ENCODE data around the gene HOXB6.

HOXB6 gene

DNA sequence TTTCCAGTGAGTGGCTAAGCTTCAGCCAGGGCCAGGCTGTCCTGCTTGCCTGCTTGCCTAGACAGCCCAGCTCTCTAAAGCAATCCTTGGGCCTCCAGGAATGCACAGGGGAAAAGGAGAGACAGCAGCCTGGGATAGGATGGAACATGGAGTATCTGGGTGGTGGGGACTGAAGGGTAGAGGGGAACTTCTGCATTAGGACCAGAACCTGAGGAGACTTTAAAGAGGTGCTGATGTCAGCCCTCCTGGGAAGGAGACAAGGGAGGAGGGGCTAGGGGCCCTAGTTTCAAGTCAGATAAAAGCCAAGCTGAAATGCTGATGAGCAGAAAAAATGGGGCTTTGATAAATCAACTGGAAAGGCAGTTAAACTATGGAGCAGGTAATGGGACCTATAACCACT lies 4.2 kb upstream of the HOXB6 start:
- DNase-seq (ENCODE audit: low spot score), result no peak

- DNase-seq (ENCODE audit: low spot score), result no peak
These were observed 3.7 kb upstream of the HOXB6 start for GRCh38 chr17:48608494-48608834.

- no peak for DNase-seq (ENCODE audit: low spot score)
These were observed 2.3 kb upstream of the HOXB6 start for GRCh38 chr17:48606892-48607614.

GRCh38 chr17:48605991-48606891 lies 1.5 kb upstream of the HOXB6 start:
- DNase-seq (ENCODE audit: low spot score), result no peak

GRCh38 chr17:48605409-48605919 lies 678 bp upstream of the HOXB6 start:
- DNase-seq (ENCODE audit: low spot score), result no peak

DNA sequence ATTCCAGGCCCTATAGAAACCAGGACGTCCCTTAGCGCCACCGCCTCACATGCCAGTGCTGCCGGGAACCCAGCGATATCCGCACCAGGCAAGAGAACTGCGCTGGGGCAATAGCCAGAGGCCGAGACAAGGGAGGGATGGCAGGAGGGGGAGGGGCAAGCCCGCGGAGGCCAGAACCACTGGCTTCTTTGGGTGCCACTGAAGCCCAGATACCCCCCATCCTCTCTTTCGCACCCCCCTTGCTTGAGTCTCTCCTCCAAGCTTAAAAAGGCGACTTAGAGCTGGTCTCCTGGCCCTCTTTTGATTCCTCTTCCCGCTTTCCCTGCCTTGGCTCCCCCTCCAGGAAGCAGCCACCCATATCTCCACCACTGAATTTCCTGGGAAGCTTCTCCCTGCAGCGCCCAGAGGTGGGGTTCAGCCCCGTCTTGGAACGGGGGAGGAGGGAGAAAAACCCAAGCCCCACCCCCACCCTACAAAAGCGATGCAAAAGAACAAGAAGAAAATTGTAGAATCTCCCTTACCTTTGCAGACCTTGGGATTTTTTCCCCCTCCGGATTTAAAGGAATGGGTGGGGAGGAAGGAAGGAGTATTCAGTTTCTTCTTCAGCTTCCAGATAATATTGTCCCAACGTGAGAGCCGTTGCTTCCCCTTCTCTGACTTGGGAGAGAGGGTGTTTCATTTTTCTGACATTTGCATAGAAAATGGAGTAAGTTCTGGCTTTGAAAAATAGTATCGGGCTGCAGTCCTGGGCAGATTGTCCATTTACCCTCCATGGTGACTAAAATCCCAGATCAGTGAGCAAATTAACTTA lies 622 bp downstream of the HOXB6 start:
- DNase-seq (ENCODE audit: low spot score), result no peak

DNA sequence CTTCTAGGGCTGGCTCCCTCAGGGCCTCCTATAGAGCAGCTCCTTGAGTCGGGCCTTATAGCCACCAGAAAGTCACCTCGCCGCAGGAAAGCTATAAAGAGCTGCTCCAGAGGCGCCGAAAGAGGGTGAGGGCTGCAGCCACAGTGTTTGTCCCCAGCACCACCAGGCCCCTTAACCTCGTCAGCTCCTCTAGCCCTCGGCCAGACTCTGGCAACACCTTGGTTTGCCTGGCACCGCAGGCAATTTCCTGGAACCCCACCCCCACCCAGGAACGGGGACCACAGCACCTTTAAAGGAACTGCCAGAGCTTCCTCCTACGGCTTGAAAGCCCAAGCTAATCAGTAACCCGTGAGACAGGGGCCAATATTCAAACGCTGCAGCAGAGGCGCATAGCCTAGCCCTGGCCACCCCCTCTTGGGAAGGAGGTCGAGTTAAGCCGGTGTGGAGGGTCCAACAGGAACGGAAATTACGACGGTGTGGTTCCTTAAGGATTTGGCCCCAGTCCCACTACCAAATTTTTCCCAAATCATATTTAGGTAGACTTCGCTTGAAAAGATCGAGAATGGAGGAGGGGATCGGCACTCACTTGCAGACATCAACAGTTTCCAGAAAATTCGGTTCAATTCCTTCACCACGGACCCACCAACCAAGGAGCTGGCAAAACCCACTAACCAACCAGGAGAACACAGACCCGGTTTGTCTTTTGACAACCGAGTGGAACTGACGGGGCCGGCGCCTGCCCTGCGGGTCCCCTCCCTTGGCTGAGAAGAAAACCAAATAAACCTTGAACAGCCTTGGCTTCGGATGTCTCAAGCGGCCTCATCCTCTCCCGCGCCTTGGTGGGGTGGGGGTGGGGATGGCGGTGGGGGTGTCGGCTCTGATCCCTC lies 3.0 kb downstream of the HOXB6 start:
- no peak for DNase-seq (ENCODE audit: low spot score)

DNA sequence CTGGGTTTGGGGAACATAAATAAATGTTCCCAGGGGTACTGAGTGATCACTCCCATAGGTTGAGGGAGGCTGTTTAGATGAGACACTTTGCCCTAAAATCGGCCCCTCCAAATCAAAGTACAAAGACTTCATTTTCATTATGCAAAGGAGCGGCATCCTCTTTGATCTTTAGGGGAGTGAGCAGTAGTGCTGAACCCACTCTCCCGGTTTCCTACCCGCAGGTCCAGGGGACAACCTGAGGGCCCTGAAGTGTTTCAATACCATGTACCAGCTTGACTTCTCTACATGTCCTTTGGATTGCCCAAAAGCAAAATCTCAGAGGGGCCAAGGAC lies 3.6 kb downstream of the HOXB6 start:
- no peak for DNase-seq (ENCODE audit: low spot score)

GRCh38 chr17:48600244-48601098 lies 4.3 kb downstream of the HOXB6 start:
- no peak for DNase-seq (ENCODE audit: low spot score)

DNA sequence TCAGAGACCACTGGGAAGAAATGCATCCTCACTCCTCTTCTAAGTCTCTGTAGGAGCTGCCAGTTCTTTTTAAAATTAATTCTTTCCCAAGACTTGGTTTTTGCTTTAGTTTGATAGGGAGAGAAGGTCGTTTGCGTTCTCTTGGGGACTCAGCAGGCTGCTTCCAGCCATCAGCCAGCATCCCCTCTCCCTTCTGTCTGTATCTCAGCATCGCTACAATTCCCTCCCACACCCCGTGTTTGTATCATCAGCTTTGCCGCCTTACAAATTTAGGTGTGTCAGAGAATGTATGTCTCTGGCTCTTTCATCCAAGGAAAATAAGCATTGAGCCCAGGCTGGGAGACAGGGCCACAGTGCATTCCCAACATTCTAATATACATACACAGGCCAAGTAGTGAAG lies 5.4 kb downstream of the HOXB6 start:
- no peak for DNase-seq (ENCODE audit: low spot score)

GRCh38 chr17:48598736-48599135 lies 6.0 kb downstream of the HOXB6 start:
- DNase-seq (ENCODE audit: low spot score), result no peak

GRCh38 chr17:48597778-48598631 lies 6.8 kb downstream of the HOXB6 start:
- DNase-seq (ENCODE audit: low spot score), result no peak

DNA sequence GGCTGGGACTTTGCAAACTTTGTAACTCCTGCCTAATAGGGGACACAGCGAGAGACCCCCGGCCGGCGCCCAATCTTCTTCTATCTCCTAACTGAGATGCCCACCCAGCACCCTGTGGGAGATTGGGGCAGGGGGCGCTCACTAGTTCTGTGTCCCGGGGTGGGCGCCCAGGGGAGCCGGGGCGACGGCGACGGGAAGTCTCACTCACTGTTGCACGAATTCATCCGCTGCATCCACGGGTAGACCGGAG lies 7.3 kb downstream of the HOXB6 start:
- DNase-seq (ENCODE audit: low spot score), result no peak

- no peak for DNase-seq (ENCODE audit: low spot score)
These were observed 7.9 kb downstream of the HOXB6 start for GRCh38 chr17:48596735-48597527.

DNA sequence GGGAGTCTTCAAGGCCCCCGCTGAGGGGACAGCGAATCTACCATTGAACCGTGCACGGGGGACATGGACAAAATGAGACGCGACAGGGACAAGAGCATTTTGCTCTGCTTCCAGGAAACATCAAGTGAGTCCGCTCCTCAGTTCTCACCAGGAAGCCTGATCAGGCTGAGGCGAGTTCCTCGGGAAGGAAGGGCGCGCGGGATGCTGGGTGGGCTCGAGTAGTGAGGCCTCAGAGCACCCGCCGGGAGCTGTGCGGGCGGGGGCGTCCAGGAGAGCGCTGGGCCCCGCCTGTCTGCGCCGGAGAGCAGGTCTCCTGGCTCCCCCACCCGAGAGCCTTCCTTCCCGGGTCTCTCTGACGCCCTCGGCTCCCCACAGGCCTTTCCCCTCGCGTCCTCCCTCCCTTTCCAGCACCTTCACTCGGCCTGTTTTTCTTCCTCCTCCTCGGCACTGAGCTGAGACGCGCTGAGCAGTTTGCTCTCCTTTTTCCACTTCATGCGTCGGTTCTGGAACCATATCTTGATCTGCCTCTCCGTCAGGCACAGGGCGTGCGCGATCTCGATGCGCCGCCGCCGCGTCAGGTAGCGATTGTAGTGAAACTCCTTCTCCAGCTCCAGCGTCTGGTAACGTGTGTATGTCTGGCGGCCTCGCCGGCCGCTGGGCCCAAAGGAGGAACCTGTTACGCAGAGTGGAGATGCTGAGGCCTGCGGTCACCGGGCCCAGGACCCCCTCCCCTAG lies 8.6 kb downstream of the HOXB6 start:
- DNase-seq (ENCODE audit: low spot score), result no peak

- DNase-seq (ENCODE audit: low spot score), result no peak
These were observed 9.3 kb downstream of the HOXB6 start for GRCh38 chr17:48595278-48595999.

GRCh38 chr17:48594538-48595277 lies 10.1 kb downstream of the HOXB6 start:
- no peak for DNase-seq (ENCODE audit: low spot score)
